Omental fat pad (tissue), 4 donors: ENCODE measurements around the gene VPS13C. TPM values are rescaled to one million over a fixed set of nuclear protein-coding genes. Genes with fewer than 3 reads are reported as not detected.
"Not testable (repeated sequence)": the region's sequence is repeated elsewhere in the genome, so short reads cannot be mapped to it uniquely, and the experiment has no call there.

Experiments used
- ATAC-seq: fragments of 150-250 bp; one replicate; pipeline ENCODE4 v1.9.1; 2016; ENCODE audit warnings: mild to moderate bottlenecking, moderate library complexity; ENCODE audit not compliant: low FRiP score
- DNase-seq: peaks from one replicate; pipeline ENCODE4 v3.0.0-alpha.2; 2019; ENCODE audit warnings: low spot score
- total RNA-seq, 4 donors: library from RNA; depleted of rRNA; stranded (reverse); fragments of >200 nt; gene quantifications; one replicate each; pipeline ENCODE4 v1.1.0, GENCODE V29; 2016
- TF ChIP-seq, protein P1 (sequence below), 3 donors: fragments of 450-650 bp; IDR thresholded peaks; one replicate each; pipeline ENCODE4 v1.5.1; 2016 to 2017; ENCODE audit warnings: antibody characterized with exemption in 3 of 3, mild to moderate bottlenecking in 3 of 3, moderate library complexity in 2 of 3

The VPS13C gene
- total RNA-seq, 4 donors from 2014 or later = 61.6 to 144 (median 75.8) TPM

- TF ChIP-seq, protein P1, sequence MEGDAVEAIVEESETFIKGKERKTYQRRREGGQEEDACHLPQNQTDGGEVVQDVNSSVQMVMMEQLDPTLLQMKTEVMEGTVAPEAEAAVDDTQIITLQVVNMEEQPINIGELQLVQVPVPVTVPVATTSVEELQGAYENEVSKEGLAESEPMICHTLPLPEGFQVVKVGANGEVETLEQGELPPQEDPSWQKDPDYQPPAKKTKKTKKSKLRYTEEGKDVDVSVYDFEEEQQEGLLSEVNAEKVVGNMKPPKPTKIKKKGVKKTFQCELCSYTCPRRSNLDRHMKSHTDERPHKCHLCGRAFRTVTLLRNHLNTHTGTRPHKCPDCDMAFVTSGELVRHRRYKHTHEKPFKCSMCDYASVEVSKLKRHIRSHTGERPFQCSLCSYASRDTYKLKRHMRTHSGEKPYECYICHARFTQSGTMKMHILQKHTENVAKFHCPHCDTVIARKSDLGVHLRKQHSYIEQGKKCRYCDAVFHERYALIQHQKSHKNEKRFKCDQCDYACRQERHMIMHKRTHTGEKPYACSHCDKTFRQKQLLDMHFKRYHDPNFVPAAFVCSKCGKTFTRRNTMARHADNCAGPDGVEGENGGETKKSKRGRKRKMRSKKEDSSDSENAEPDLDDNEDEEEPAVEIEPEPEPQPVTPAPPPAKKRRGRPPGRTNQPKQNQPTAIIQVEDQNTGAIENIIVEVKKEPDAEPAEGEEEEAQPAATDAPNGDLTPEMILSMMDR (IDR thresholded peaks at IDR 0.05) = no peak
- no peak for DNase-seq
- ATAC-seq = no peak
These were observed 39.6 kb downstream of the VPS13C start for GRCh38 chr15:62020576-62021160.

DNA sequence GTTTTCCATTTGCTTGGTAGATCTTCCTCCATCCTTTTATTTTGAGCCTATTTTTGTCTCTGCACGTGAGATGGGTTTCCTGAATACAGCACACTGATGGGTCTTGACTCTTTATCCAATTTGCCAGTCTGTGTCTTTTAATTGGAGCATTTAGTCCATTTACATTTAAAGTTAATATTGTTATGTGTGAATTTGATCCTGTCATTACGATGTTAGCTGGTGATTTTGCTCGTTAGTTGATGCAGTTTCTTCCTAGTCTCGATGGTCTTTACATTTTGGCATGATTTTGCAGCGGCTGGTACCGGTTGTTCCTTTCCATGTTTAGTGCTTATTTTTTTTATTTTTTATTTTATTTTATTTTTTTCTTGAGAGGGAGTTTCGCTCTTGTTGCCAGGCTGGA lies 54.9 kb downstream of the VPS13C start:
- not testable (repeated sequence) for DNase-seq, ATAC-seq

DNA sequence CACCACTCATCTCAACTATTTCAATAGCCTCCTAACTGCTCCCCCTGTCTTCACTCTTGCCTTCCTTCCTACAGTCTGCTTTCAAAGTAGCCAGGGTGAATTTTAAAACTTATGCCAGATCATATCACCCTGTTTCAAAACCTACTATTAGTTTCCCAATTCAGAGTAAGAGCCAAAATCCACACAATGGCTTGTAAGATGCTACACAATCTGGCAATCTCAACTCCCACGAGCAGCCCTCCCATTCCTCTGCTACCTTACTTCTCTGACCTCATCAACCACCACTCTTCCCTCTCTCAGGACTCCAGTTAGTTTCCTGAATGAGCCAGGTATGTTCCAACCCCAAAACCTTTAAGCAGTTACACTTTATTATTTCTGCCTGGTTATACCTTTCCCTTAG lies 62.5 kb downstream of the VPS13C start:
- ATAC-seq = no peak

DNA sequence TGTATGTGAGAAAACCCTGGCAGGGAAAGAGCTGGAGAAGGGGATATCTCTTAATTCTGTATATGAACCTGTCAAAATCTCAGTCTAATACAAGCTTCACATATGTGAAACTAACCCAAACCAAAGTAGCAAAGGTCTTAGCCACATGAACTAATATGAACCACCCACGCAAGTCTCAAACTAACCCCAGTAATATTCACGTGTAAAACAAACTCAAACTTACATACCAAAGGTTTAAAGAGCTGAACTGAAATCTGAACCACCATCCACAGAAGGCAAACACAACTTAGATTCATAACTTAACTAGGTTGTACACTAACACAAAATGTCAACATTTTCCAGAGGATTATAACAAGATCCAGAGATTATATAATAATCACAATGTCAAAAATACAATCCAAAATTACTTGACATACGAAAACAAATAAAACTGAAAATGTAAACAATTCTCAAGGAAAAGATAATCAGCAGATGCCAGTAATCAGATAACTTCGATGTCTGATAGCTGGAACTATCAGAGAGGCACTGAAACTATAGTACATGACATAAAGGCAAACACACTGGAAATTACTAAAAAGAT lies 64.1 kb downstream of the VPS13C start:
- TF ChIP-seq, protein P1 (IDR thresholded peaks at IDR 0.05) = no peak
- ATAC-seq (no peak), DNase-seq (no peak)

More for the DNA sequence above, 62.5 kb downstream of the VPS13C start:
- TF ChIP-seq, protein P1 (IDR thresholded peaks at IDR 0.05) = no peak
- DNase-seq = no peak

GRCh38 chr15:61994216-61994615 lies 66.0 kb downstream of the VPS13C start:
- TF ChIP-seq, protein P1 (IDR thresholded peaks at IDR 0.05) = no peak
- DNase-seq = no peak
- no peak for ATAC-seq

GRCh38 chr15:61992518-61992917 lies 67.7 kb downstream of the VPS13C start:
- no peak for DNase-seq
- TF ChIP-seq, protein P1 (IDR thresholded peaks at IDR 0.05) = no peak
- no peak for ATAC-seq

DNA sequence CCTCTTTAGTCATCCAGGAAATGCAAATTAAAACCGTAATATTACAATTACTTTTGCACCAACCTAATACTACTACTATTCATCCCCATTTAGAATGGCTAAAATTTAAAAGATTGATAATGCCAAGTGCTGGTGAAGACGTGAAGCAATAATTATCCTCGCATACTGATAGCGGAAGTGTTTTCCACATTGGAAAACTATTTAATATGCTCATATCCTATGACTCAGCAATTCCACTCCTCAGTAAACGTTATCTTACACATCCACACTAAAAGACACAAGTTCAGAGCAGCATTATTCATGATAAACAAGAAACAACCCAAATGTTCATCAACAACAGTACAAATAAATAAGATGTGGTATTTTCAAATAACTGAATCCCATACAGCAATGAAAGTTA lies 70.6 kb downstream of the VPS13C start:
- TF ChIP-seq, protein P1 (IDR thresholded peaks at IDR 0.05) = no peak
- ATAC-seq = no peak
- DNase-seq = no peak
